Tibial nerve (tissue), 4 donors: ENCODE data around the gene IL11RA. TPM values are rescaled to one million over a fixed set of nuclear protein-coding genes. Genes with fewer than 3 reads are reported as not detected.

ENCODE experiments used
- DNase-seq, 2 donors: peaks; one replicate each; pipeline ENCODE4 v3.0.0-alpha.2; 2019; ENCODE audit warnings: low spot score in 2 of 2
- H3K27ac ChIP-seq, 4 donors: fragments of 200-600 bp; sonication (generic) in 3 of 4; one replicate each; pipeline ENCODE4 v1.5.1; 2017 to 2019; ENCODE audit warnings: mild to moderate bottlenecking in 1 of 4
- H3K27me3 ChIP-seq, 2 donors: fragments of 200-600 bp; sonication (generic) in 1 of 2; one replicate each; pipeline versions ENCODE4 v1.5.1 to v1.6.0; 2017 to 2019
- H3K36me3 ChIP-seq, 3 donors: fragments of 200-600 bp; sonication (generic); one replicate each; pipeline ENCODE4 v1.5.1; 2018 to 2019
- H3K4me1 ChIP-seq, 4 donors: fragments of 200-600 bp; sonication (generic) in 3 of 4; one replicate each; pipeline ENCODE4 v1.5.1; 2017 to 2019
- H3K4me3 ChIP-seq, 4 donors: fragments of 200-600 bp; sonication (generic) in 3 of 4; one replicate each; pipeline ENCODE4 v1.5.1; 2017 to 2019; ENCODE audit warnings: mild to moderate bottlenecking in 1 of 4, moderate library complexity in 1 of 4
- H3K9me3 ChIP-seq, 4 donors: fragments of 200-600 bp; sonication (generic) in 3 of 4; one replicate each; pipeline ENCODE4 v1.5.1; 2017 to 2019
- EP300 ChIP-seq, 2 donors: sonication (generic); formaldehyde crosslinking; IDR thresholded peaks; one replicate each; pipeline ENCODE4 v1.6.1; 2017; ENCODE audit warnings: antibody characterized with exemption in 2 of 2, mild to moderate bottlenecking in 1 of 2
- POLR2A ChIP-seq, 2 donors: fragments of 450-650 bp; IDR thresholded peaks; one replicate each; pipeline ENCODE4 v1.6.1; 2017; ENCODE audit warnings: antibody characterized with exemption in 2 of 2, mild to moderate bottlenecking in 2 of 2, moderate library complexity in 2 of 2
- WGBS, 2 donors: methylation state at CpG; one replicate each; pipeline ENCODE4 v1.1.5; 2018; 5-methylcytosine and 5-hydroxymethylcytosine counted together
- total RNA-seq, 4 donors: library from RNA; depleted of rRNA; stranded (reverse); fragments of >200 nt; gene quantifications; one replicate each; pipeline ENCODE4 v1.1.0, GENCODE V29; 2016
- TF ChIP-seq, protein P1 (sequence below), 5 experiments: fragments of 200-600 bp in 3 of 5; fragments of 450-650 bp in 2 of 5; sonication (generic) in 3 of 5; IDR thresholded peaks; one replicate each; pipeline ENCODE4 v1.5.1; 2016 to 2019; ENCODE audit warnings: antibody characterized with exemption in 5 of 5, mild to moderate bottlenecking in 3 of 5, moderate library complexity in 2 of 5

The IL11RA gene
- total RNA-seq, 4 donors from 2014 or later, result 27.3 to 48.8 (median 39.6) TPM

GRCh38 chr9:34686231-34686630 is 34.2 kb downstream of the IL11RA start:
- TF ChIP-seq, protein P1, sequence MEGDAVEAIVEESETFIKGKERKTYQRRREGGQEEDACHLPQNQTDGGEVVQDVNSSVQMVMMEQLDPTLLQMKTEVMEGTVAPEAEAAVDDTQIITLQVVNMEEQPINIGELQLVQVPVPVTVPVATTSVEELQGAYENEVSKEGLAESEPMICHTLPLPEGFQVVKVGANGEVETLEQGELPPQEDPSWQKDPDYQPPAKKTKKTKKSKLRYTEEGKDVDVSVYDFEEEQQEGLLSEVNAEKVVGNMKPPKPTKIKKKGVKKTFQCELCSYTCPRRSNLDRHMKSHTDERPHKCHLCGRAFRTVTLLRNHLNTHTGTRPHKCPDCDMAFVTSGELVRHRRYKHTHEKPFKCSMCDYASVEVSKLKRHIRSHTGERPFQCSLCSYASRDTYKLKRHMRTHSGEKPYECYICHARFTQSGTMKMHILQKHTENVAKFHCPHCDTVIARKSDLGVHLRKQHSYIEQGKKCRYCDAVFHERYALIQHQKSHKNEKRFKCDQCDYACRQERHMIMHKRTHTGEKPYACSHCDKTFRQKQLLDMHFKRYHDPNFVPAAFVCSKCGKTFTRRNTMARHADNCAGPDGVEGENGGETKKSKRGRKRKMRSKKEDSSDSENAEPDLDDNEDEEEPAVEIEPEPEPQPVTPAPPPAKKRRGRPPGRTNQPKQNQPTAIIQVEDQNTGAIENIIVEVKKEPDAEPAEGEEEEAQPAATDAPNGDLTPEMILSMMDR (IDR thresholded peaks at IDR 0.05), result no peak
- TF ChIP-seq EP300 (IDR thresholded peaks at IDR 0.05), result no peak
- no peak for TF ChIP-seq POLR2A (IDR thresholded peaks at IDR 0.05)
- H3K4me1 ChIP-seq, result peaks cover 0 to 33% (median 1%) of the 10 kb centered on the region in 4 donors
- H3K4me3 ChIP-seq, result no peak overlapping the region
- H3K27me3 ChIP-seq, result no peaks in the 10 kb centered on the region
- DNase-seq, result peak in 1 of 2 donors; percentile 19
- WGBS, 2 donors, result 68 to 78% methylated on average over 5 of the region's 5 CpGs
- H3K36me3 ChIP-seq, result peaks cover 0 to 6% (median 0%) of the 10 kb centered on the region in 3 donors
- peak overlapping the region in 1 of 4 donors; percentile 45 for H3K27ac ChIP-seq
- no peaks in the 10 kb centered on the region for H3K9me3 ChIP-seq

GRCh38 chr9:34686732-34687131 is 34.7 kb downstream of the IL11RA start:
- 57 to 64% methylated on average over 1 of the region's 1 CpG for WGBS, 2 donors
- Histone ChIP-seq H3K4me1 (peaks cover 0 to 37% (median 1%) of the 10 kb centered on the region in 4 donors), H3K9me3 (no peaks in the 10 kb centered on the region), H3K36me3 (peaks cover 0 to 1% (median 0%) of the 10 kb centered on the region in 3 donors), H3K4me3 (no peak overlapping the region), H3K27ac (peak overlapping the region in 1 of 4 donors; percentile 4), H3K27me3 (no peaks in the 10 kb centered on the region)
- TF ChIP-seq EP300 (IDR thresholded peaks at IDR 0.05) (no peak), POLR2A (IDR thresholded peaks at IDR 0.05) (no peak)
- no peak for DNase-seq

DNA sequence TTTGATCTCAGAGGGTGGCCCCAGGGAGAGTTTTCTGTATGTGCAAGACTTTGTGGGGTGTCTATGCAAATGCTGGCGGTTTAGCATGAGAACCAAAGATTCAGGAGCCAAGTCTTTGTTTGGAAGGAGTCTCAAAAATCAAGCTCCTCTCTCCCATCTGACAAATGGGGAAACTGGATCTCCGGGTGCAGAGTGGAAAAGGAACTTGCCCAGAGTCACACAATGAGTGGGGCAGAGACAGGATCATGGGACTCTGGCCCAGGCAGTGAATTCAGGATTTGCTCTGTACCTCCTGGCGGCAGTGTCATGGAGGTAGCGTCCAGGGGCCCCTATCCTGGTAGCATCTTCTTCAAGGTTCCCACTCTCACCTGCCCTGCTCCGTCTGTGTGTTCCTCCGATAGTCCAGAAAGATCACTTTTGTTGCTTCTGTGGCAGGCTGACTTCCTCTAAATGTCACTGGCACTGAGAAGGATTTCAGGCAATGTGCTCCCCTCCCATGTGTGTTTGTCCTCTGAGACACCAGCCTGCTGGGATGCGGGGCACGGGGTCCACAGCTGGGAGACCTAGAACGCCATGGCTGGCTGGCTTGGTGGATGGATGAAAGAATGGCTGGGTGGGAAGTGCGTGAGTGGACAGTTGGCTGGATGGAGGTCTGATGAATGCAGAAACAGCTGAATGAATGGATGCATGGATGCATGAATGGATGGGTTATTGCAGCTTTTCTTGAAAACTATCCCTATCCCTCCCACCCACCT is 35.5 kb downstream of the IL11RA start:
- Histone ChIP-seq H3K4me3 (no peak overlapping the region), H3K9me3 (no peaks in the 10 kb centered on the region), H3K27ac (no peak overlapping the region), H3K27me3 (no peaks in the 10 kb centered on the region), H3K36me3 (no peaks in the 10 kb centered on the region), H3K4me1 (peaks cover 0 to 37% (median 1%) of the 10 kb centered on the region in 4 donors)
- no peak for DNase-seq
- 83 to 87% methylated on average over 10 of the region's 10 CpGs for WGBS, 2 donors
- TF ChIP-seq POLR2A (IDR thresholded peaks at IDR 0.05) (no peak), EP300 (IDR thresholded peaks at IDR 0.05) (no peak)
- TF ChIP-seq, protein P1 (IDR thresholded peaks at IDR 0.05), result no peak

DNA sequence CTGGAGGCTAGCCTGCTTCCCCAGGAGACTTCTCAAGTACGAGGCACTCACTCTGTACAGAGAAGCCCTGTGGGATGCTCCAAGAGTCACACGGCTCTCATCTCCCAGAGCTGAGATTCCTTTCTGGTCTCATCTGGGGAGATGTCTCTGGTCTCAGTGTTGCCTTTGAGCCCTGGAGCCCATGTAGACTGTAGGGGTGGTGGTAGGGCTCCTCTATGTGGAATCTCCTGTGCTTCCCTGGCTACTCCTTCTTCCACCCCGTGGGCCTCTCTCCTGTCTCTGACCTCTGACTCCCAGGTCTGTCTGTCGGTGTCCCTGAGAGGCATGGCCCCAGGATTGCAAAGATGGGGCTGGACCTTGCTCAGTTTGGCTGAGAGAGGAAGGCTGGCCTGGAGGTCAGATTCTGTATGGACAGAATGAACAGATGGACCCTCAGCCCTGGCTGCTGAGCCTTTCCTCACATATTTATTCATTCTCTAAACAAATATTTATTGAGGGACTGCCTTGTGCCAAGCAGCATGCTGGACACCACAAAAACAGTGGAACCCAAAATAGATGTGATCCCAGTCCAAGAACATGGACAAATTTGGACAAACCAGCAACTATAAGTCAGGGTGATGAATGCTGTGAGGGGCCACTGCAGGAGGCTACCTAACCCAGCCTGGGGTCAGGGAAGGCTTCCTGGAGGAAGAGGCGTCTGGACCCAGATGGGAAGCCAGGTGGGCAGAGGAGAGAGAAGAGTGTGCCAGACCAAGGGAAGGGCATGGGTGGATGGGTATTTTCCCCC is 36.5 kb downstream of the IL11RA start:
- Histone ChIP-seq H3K4me3 (no peak overlapping the region), H3K9me3 (no peaks in the 10 kb centered on the region), H3K27ac (no peak overlapping the region), H3K4me1 (peaks cover 0 to 37% (median 1%) of the 10 kb centered on the region in 4 donors), H3K36me3 (no peaks in the 10 kb centered on the region), H3K27me3 (no peaks in the 10 kb centered on the region)
- no peak for DNase-seq
- 61 to 67% methylated on average over 5 of the region's 5 CpGs for WGBS, 2 donors
- TF ChIP-seq POLR2A (IDR thresholded peaks at IDR 0.05), result no peak
- TF ChIP-seq EP300 (IDR thresholded peaks at IDR 0.05), result no peak
- TF ChIP-seq, protein P1 (IDR thresholded peaks at IDR 0.05), result no peak

DNA sequence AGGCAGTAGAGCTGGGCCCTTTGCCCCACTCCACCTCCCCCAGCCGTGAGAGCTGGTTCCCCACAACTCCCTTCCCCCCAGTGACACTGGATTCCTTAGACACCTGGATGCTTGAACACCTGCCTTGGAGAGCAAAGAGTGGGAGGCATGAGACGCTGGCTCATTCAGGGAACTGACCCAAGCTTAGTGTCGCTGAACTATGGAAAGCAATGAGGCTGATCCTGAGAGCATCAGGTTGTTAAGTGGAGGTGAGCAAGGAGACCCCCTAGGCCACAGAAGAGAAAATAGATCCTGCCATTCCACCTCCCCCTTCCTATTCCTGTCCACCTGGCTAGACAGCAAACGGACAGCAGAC is 37.1 kb downstream of the IL11RA start:
- Histone ChIP-seq H3K4me1 (peaks cover 0 to 37% (median 1%) of the 10 kb centered on the region in 4 donors), H3K9me3 (no peaks in the 10 kb centered on the region), H3K36me3 (no peaks in the 10 kb centered on the region), H3K4me3 (no peak overlapping the region), H3K27ac (no peak overlapping the region), H3K27me3 (no peaks in the 10 kb centered on the region)
- no peak for DNase-seq
- TF ChIP-seq EP300 (IDR thresholded peaks at IDR 0.05) (no peak), POLR2A (IDR thresholded peaks at IDR 0.05) (no peak)
- TF ChIP-seq, protein P1 (IDR thresholded peaks at IDR 0.05), result no peak
- 72 to 76% methylated on average over 4 of the region's 4 CpGs for WGBS, 2 donors
